HepG2 (cell line): ENCODE data around the gene PRSS53. TPM values are rescaled to one million over a fixed set of nuclear protein-coding genes. Genes with fewer than 3 reads are reported as not detected.
A peak's percentile ranks its signal among the peaks of the same experiment; 100 is the strongest.

Source experiments
- AGO2 ChIP-seq: fragments of 200-400 bp; formaldehyde crosslinking; optimal IDR thresholded peaks from 2 replicates; pipeline ENCODE3; 2017; ENCODE audit warnings: mild to moderate bottlenecking, low read depth, low read length, moderate library complexity
- ATRX ChIP-seq: sonication (generic); formaldehyde crosslinking; IDR thresholded peaks from 2 replicates; pipeline ENCODE4 v1.4.0; 2020; ENCODE audit warnings: missing genetic modification reagents, borderline replicate concordance
- EP300 ChIP-seq, 3 experiments: sonication (generic) in 1 of 3; formaldehyde crosslinking in 1 of 3; IDR thresholded peaks; 2 replicates each; pipeline versions ENCODE4 v1.5.1 to v1.6.1; 2011 to 2020; ENCODE audit warnings: low read depth in 2 of 3, low read length in 2 of 3, borderline replicate concordance in 1 of 3, improper control_type of control experiment in 1 of 3, mild to moderate bottlenecking in 1 of 3, missing genetic modification reagents in 1 of 3, moderate library complexity in 1 of 3
- MAF1 ChIP-seq: sonication (generic); formaldehyde crosslinking; IDR thresholded peaks from 2 replicates; pipeline ENCODE4 v1.5.0; 2020; ENCODE audit warnings: missing genetic modification reagents, borderline replicate concordance
- MAZ ChIP-seq, 2 experiments: sonication (generic) in 1 of 2; formaldehyde crosslinking in 1 of 2; IDR thresholded peaks; 2 replicates each; pipeline versions ENCODE4 v1.5.0 to v1.6.1; 2012 to 2020; ENCODE audit warnings: low read depth in 2 of 2, mild to moderate bottlenecking in 2 of 2, borderline replicate concordance in 1 of 2, improper control_type of control experiment in 1 of 2, low read length in 1 of 2, missing genetic modification reagents in 1 of 2, moderate library complexity in 1 of 2
- MTA3 ChIP-seq: sonication (generic); formaldehyde crosslinking; IDR thresholded peaks from 2 replicates; pipeline ENCODE4 v1.4.0; 2020; ENCODE audit warnings: missing genetic modification reagents
- PAX8 ChIP-seq: sonication (generic); formaldehyde crosslinking; IDR thresholded peaks from 2 replicates; pipeline ENCODE4 v1.8.0; 2022; ENCODE audit warnings: mild to moderate bottlenecking, missing genetic modification reagents, borderline replicate concordance
- RBFOX2 ChIP-seq: fragments of 200-400 bp; formaldehyde crosslinking; IDR thresholded peaks from 2 replicates; pipeline ENCODE4 v1.6.1; 2017; ENCODE audit warnings: low read depth, mild to moderate bottlenecking, low read length
- SPEN ChIP-seq: sonication (generic); formaldehyde crosslinking; IDR thresholded peaks from 2 replicates; pipeline ENCODE4 v1.5.1; 2020; ENCODE audit warnings: low read depth, mild to moderate bottlenecking, missing genetic modification reagents
- SSRP1 ChIP-seq: IDR thresholded peaks from 2 replicates; pipeline ENCODE4 v1.6.1; 2016; ENCODE audit warnings: control low read depth
- SYNCRIP ChIP-seq: fragments of 200-400 bp; formaldehyde crosslinking; IDR thresholded peaks from 2 replicates; pipeline ENCODE4 v1.6.1; 2018; ENCODE audit warnings: mild to moderate bottlenecking, low read depth, low read length; ENCODE audit not compliant: insufficient read depth
- ZKSCAN1 ChIP-seq: fragments of 150-350 bp; IDR thresholded peaks from 2 replicates; pipeline ENCODE4 v1.6.1; 2014; ENCODE audit warnings: low read length
- ZNF432 ChIP-seq: sonication (generic); formaldehyde crosslinking; IDR thresholded peaks from 2 replicates; pipeline ENCODE4 v1.5.0; 2020; ENCODE audit warnings: missing genetic modification reagents, mild to moderate bottlenecking, borderline replicate concordance
- ZNF772 ChIP-seq: sonication (generic); formaldehyde crosslinking; IDR thresholded peaks from 2 replicates; pipeline ENCODE4 v1.5.0; 2020; ENCODE audit warnings: mild to moderate bottlenecking, missing genetic modification reagents
- polyA plus RNA-seq, 8 experiments: library from polyadenylated mRNA; depleted of rRNA in 3 of 8; stranded (reverse) in 7 of 8; unstranded in 1 of 8; fragments of >200 nt; fragmentation: Illumina TruSeq in 4 of 8; extraction: Trizol in 4 of 8; gene quantifications; 2 replicates each; pipeline versions ENCODE4 v1.2.1 to v1.2.3, GENCODE V29; 2011 to 2016; ENCODE audit warnings: low read depth in 4 of 8, missing spikeins in 1 of 8, mixed read lengths in 1 of 8; ENCODE audit not compliant: insufficient read depth in 1 of 8
- total RNA-seq, 5 experiments: library from RNA; depleted of rRNA; stranded (reverse); fragments of >200 nt; fragmentation: Illumina TruSeq; extraction: Trizol; gene quantifications; 2 replicates each; pipeline ENCODE4 v1.2.3, GENCODE V29; 2016; ENCODE audit warnings: low read depth in 1 of 5
- TF ChIP-seq, protein P1 (sequence below): sonication (generic); formaldehyde crosslinking; conservative IDR thresholded peaks from 2 replicates; pipeline ENCODE4 v1.4.0; 2020; ENCODE audit warnings: missing genetic modification reagents
- TF ChIP-seq, protein P2 (sequence below): sonication (generic); formaldehyde crosslinking; IDR thresholded peaks from 2 replicates; pipeline ENCODE4 v1.8.0; 2022; ENCODE audit warnings: missing genetic modification reagents, mild to moderate bottlenecking, moderate library complexity, borderline replicate concordance
- TF ChIP-seq, protein P3 (sequence below): sonication (generic); formaldehyde crosslinking; IDR thresholded peaks from 2 replicates; pipeline ENCODE4 v1.4.0; 2020; ENCODE audit warnings: missing genetic modification reagents, borderline replicate concordance
- TF ChIP-seq, protein P4 (sequence below): IDR thresholded peaks from 2 replicates; pipeline ENCODE4 v1.6.1; 2016; ENCODE audit warnings: missing compliant biosample characterization, missing genetic modification reagents, borderline replicate concordance
- TF ChIP-seq, protein P5 (sequence below): sonication (generic); formaldehyde crosslinking; IDR thresholded peaks from 2 replicates; pipeline ENCODE4 v1.8.0; 2022; ENCODE audit warnings: mild to moderate bottlenecking, missing genetic modification reagents; ENCODE audit not compliant: insufficient replicate concordance

PRSS53 gene
- total and polyA plus RNA-seq, 2 of the 13 experiments (the other 11 are each of a cell fraction or from before 2014, with no cell fraction given), result 2.2 to 7.4 TPM

DNA sequence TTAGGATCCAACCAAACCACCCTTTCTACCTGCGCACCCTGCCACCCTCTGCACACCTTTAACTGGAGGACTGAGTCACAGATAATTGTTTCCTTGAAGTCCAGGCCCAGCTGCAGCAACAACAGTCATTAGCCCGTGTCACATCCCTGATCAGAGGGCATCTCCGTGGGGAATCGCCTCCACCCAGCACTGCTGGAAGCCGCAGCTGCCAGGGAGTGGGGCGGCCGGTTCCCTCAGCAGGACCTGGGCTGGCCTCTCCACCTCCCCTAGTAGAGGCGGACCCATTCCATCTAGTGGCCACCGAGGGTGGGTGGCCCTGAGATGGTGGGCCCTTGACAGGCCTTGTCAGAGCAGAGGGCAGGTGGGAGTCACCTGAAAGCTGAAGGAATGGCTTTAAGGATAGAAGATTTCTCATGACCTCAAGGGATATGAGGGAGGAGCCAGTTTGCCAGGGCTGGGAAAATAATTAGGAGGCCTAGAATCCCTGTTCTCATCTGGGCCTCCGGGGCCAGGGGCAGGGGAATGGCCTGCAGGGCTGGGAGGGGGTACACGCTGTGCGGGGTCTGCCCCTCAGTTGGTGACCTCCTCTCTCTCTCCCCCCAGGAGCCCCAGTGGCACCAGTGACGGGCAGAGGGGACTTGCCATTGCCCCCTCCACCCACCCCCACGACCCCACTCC lies 6.2 kb downstream of the PRSS53 start (continued):
- TF ChIP-seq, protein P1, sequence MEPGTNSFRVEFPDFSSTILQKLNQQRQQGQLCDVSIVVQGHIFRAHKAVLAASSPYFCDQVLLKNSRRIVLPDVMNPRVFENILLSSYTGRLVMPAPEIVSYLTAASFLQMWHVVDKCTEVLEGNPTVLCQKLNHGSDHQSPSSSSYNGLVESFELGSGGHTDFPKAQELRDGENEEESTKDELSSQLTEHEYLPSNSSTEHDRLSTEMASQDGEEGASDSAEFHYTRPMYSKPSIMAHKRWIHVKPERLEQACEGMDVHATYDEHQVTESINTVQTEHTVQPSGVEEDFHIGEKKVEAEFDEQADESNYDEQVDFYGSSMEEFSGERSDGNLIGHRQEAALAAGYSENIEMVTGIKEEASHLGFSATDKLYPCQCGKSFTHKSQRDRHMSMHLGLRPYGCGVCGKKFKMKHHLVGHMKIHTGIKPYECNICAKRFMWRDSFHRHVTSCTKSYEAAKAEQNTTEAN (CRISPR knock-in tag), result no peak
- TF ChIP-seq SYNCRIP, result no peak
- no peak for TF ChIP-seq PAX8 (CRISPR knock-in tag)
- TF ChIP-seq ZKSCAN1, result no peak
- TF ChIP-seq ATRX (CRISPR knock-in tag), result no peak
- TF ChIP-seq MTA3 (CRISPR knock-in tag), result no peak
- TF ChIP-seq, protein P2, sequence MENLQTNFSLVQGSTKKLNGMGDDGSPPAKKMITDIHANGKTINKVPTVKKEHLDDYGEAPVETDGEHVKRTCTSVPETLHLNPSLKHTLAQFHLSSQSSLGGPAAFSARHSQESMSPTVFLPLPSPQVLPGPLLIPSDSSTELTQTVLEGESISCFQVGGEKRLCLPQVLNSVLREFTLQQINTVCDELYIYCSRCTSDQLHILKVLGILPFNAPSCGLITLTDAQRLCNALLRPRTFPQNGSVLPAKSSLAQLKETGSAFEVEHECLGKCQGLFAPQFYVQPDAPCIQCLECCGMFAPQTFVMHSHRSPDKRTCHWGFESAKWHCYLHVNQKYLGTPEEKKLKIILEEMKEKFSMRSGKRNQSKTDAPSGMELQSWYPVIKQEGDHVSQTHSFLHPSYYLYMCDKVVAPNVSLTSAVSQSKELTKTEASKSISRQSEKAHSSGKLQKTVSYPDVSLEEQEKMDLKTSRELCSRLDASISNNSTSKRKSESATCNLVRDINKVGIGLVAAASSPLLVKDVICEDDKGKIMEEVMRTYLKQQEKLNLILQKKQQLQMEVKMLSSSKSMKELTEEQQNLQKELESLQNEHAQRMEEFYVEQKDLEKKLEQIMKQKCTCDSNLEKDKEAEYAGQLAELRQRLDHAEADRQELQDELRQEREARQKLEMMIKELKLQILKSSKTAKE, result no peak
- TF ChIP-seq MAF1 (CRISPR knock-in tag), result no peak
- TF ChIP-seq, protein P3, sequence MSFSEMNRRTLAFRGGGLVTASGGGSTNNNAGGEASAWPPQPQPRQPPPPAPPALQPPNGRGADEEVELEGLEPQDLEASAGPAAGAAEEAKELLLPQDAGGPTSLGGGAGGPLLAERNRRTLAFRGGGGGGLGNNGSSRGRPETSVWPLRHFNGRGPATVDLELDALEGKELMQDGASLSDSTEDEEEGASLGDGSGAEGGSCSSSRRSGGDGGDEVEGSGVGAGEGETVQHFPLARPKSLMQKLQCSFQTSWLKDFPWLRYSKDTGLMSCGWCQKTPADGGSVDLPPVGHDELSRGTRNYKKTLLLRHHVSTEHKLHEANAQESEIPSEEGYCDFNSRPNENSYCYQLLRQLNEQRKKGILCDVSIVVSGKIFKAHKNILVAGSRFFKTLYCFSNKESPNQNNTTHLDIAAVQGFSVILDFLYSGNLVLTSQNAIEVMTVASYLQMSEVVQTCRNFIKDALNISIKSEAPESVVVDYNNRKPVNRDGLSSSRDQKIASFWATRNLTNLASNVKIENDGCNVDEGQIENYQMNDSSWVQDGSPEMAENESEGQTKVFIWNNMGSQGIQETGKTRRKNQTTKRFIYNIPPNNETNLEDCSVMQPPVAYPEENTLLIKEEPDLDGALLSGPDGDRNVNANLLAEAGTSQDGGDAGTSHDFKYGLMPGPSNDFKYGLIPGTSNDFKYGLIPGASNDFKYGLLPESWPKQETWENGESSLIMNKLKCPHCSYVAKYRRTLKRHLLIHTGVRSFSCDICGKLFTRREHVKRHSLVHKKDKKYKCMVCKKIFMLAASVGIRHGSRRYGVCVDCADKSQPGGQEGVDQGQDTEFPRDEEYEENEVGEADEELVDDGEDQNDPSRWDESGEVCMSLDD, result no peak
- TF ChIP-seq, protein P4, sequence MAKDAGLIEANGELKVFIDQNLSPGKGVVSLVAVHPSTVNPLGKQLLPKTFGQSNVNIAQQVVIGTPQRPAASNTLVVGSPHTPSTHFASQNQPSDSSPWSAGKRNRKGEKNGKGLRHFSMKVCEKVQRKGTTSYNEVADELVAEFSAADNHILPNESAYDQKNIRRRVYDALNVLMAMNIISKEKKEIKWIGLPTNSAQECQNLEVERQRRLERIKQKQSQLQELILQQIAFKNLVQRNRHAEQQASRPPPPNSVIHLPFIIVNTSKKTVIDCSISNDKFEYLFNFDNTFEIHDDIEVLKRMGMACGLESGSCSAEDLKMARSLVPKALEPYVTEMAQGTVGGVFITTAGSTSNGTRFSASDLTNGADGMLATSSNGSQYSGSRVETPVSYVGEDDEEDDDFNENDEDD, result no peak
- TF ChIP-seq MAZ (IDR thresholded peaks at IDR 0.05; ENCODE audit: borderline replicate concordance, low read depth, low read length), result no peak
- TF ChIP-seq MAZ (CRISPR knock-in tag; IDR thresholded peaks at IDR 0.05; ENCODE audit: low read depth), result no peak
- TF ChIP-seq AGO2, result peak; percentile 65
- TF ChIP-seq SPEN, result no peak
- peak; percentile 49 for TF ChIP-seq RBFOX2
- TF ChIP-seq ZNF432 (CRISPR knock-in tag), result no peak
- TF ChIP-seq, protein P5, sequence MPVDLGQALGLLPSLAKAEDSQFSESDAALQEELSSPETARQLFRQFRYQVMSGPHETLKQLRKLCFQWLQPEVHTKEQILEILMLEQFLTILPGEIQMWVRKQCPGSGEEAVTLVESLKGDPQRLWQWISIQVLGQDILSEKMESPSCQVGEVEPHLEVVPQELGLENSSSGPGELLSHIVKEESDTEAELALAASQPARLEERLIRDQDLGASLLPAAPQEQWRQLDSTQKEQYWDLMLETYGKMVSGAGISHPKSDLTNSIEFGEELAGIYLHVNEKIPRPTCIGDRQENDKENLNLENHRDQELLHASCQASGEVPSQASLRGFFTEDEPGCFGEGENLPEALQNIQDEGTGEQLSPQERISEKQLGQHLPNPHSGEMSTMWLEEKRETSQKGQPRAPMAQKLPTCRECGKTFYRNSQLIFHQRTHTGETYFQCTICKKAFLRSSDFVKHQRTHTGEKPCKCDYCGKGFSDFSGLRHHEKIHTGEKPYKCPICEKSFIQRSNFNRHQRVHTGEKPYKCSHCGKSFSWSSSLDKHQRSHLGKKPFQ (CRISPR knock-in tag), result no peak
- TF ChIP-seq ZNF772 (CRISPR knock-in tag), result 0 out of 2 replicates have a peak, but pooled peaks have one; percentile 22
- no peak for TF ChIP-seq EP300 (IDR thresholded peaks at IDR 0.05; ENCODE audit: low read depth in 2 of 2, low read length in 2 of 2)
- TF ChIP-seq EP300 (CRISPR knock-in tag; IDR thresholded peaks at IDR 0.05; ENCODE audit: borderline replicate concordance), result no peak
- 0 out of 2 replicates have a peak, but pooled peaks have one; percentile 59 for TF ChIP-seq SSRP1 (CRISPR knock-in tag)
